RWPE2 (cell line): ENCODE results near the gene PPM1M.

Experiments used
- ATAC-seq: fragments of 200-7000 bp; cut with Tn5 transposase; 3 replicates; pipeline ENCODE4 v1.9.1; 2021; ENCODE audit warnings: low read depth
- DNase-seq: peaks from one replicate; pipeline ENCODE4 v3.0.0-alpha.2; 2020; ENCODE audit warnings: low spot score
- H3K27ac ChIP-seq: fragments of 450-650 bp; 2 replicates; pipeline ENCODE4 v1.5.1; 2017; ENCODE audit warnings: mild to moderate bottlenecking; ENCODE audit not compliant: poor library complexity, severe bottlenecking
- H3K27me3 ChIP-seq: fragments of 250-450 bp; sonication (Bioruptor Pico); 2 replicates; pipeline ENCODE4 v1.5.1; 2021; ENCODE audit warnings: mild to moderate bottlenecking, moderate library complexity; ENCODE audit not compliant: insufficient read depth, poor library complexity, severe bottlenecking
- H3K36me3 ChIP-seq: fragments of 250-450 bp; sonication (Bioruptor Pico); 2 replicates; pipeline ENCODE4 v1.5.1; 2020; ENCODE audit warnings: low read depth, mild to moderate bottlenecking, moderate library complexity
- H3K4me1 ChIP-seq: fragments of 250-450 bp; sonication (Bioruptor Pico); 2 replicates; pipeline ENCODE4 v1.5.1; 2021; ENCODE audit warnings: mild to moderate bottlenecking, moderate library complexity; ENCODE audit not compliant: insufficient read depth, poor library complexity, severe bottlenecking
- H3K4me3 ChIP-seq: fragments of 250-450 bp; sonication (Bioruptor Pico); 2 replicates; pipeline ENCODE4 v1.5.1; 2021; ENCODE audit warnings: mild to moderate bottlenecking, moderate library complexity; ENCODE audit not compliant: severe bottlenecking
- H3K9me3 ChIP-seq: fragments of 250-450 bp; sonication (Bioruptor Pico); 2 replicates; pipeline ENCODE4 v1.5.1; 2021; ENCODE audit warnings: mild to moderate bottlenecking, moderate library complexity; ENCODE audit not compliant: severe bottlenecking
- TF ChIP-seq, protein P1 (sequence below): fragments of 450-650 bp; IDR thresholded peaks from one replicate; pipeline ENCODE4 v1.5.1; 2017; ENCODE audit warnings: mild to moderate bottlenecking, moderate library complexity; ENCODE audit not compliant: poor library complexity, severe bottlenecking

Gene PPM1M

DNA sequence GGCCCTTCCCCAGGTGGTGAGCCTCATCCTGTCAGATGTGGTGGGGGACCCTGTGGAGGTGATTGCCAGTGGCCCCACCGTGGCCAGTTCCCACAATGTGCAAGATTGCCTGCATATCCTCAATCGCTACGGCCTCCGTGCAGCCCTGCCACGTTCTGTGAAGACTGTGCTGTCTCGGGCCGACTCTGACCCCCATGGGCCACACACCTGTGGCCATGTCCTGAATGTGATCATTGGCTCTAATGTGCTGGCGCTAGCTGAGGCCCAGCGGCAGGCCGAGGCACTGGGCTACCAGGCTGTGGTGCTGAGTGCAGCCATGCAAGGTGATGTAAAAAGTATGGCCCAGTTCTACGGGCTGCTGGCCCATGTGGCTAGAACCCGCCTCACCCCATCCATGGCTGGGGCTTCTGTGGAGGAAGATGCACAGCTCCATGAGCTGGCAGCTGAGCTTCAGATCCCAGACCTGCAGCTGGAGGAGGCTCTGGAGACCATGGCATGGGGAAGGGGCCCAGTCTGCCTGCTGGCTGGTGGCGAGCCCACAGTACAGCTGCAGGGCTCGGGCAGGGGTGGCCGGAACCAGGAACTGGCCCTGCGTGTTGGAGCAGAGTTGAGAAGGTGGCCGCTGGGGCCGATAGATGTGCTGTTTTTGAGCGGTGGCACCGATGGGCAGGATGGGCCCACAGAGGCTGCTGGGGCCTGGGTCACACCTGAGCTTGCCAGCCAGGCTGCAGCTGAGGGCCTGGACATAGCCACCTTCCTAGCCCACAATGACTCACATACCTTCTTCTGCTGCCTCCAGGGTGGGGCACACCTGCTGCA is 46.9 kb downstream of the PPM1M start:
- DNase-seq, result no peak
- H3K27ac ChIP-seq, result no peak overlapping the region

DNA sequence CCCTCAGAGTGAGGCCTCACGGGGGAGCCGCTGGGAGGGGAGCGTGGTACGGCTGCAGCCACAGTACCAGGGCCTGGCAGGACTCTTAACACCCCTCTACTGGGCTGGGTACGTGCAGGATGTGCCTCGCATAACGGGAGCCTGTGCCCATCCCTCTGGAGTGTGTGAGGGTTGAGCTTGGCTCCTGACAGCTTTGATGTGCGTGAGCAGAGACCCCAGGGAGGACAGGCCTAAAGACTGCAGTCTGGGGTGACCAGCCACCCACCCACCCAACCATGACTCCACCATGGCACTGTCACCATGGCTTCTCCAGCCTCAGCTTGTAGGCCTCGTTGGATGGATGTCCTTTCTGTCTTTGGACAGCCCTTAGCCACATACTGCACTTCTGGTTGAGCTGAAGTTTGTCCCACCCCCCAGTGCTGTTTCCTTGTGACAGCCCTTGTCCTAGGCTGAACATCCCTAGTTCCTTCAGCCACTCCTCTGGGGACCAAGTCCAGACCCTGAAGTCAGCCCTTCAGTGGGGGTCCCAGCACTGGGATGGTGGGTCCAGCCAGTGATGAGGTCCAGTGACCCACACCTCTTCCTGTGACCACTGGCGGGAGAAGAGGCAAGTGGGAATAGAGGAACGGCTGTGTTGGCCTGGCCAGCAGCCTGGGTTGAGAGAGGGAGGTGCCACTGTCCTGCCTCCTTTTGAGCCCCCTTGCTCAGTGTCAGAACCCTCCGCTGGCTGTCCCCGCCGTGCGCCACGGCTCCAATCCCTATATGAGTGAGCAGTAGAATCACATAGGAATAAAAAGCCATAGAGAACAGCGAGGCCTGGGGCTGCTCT is 48.1 kb downstream of the PPM1M start:
- peaks cover 3% of the 10 kb centered on the region for H3K4me1 ChIP-seq
- TF ChIP-seq, protein P1, sequence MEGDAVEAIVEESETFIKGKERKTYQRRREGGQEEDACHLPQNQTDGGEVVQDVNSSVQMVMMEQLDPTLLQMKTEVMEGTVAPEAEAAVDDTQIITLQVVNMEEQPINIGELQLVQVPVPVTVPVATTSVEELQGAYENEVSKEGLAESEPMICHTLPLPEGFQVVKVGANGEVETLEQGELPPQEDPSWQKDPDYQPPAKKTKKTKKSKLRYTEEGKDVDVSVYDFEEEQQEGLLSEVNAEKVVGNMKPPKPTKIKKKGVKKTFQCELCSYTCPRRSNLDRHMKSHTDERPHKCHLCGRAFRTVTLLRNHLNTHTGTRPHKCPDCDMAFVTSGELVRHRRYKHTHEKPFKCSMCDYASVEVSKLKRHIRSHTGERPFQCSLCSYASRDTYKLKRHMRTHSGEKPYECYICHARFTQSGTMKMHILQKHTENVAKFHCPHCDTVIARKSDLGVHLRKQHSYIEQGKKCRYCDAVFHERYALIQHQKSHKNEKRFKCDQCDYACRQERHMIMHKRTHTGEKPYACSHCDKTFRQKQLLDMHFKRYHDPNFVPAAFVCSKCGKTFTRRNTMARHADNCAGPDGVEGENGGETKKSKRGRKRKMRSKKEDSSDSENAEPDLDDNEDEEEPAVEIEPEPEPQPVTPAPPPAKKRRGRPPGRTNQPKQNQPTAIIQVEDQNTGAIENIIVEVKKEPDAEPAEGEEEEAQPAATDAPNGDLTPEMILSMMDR, result no peak
- H3K36me3 ChIP-seq, result no peaks in the 10 kb centered on the region

More for the DNA sequence above, 46.9 kb downstream of the PPM1M start:
- Histone ChIP-seq H3K27me3 (no peaks in the 10 kb centered on the region), H3K9me3 (no peaks in the 10 kb centered on the region), H3K4me3 (no peak overlapping the region), H3K36me3 (no peaks in the 10 kb centered on the region), H3K4me1 (peaks cover 7% of the 10 kb centered on the region)
- no peak for ATAC-seq
- TF ChIP-seq, protein P1, result no peak

DNA sequence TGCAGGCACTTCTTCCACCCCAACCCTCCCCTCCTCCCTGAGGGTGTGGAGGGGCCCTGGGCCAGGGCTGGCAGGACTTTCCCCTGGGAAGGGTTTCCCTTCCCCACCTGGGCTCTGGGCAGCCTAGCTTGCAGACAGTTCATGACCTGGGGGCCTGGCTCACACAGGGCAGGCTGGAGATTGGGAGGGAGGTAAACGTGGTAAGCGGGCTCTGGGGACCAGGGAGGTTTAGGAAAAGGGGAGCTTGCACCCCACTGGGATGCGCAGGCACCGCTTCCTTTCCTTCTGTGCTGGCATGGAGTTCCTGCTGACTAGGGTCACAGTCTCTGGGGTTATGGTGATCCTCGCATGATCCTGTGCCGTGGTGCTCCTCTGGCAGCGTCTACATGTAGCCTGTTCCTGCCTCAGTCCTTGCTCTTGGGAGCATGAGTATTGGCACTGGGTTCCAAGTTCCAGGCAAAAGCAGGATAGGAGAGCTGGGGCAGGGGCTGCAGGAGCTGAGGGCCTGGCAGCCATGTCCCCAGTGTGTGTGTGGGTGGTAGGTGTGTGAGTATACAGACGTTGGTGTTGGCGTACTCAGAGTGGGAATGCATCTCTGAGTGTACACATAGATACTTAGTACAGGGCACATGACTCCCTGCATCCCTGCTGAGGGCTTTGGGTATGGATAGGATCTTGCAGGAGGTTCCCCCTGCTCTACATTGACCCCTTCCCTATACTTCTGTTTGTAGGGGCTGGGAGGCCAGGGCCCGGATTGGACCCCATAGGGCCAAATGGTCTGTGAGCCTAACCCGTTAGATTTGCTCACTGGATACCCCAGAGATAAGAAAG is 49.0 kb downstream of the PPM1M start:
- Histone ChIP-seq H3K27ac (no peak overlapping the region), H3K9me3 (no peaks in the 10 kb centered on the region), H3K36me3 (no peaks in the 10 kb centered on the region), H3K27me3 (no peaks in the 10 kb centered on the region), H3K4me1 (no peaks in the 10 kb centered on the region), H3K4me3 (no peak overlapping the region)
- ATAC-seq, result no peak
- TF ChIP-seq, protein P1, result no peak
- DNase-seq, result no peak

More for the DNA sequence above, 48.1 kb downstream of the PPM1M start:
- Histone ChIP-seq H3K9me3 (no peaks in the 10 kb centered on the region), H3K27me3 (no peaks in the 10 kb centered on the region), H3K4me3 (no peak overlapping the region), H3K27ac (no peak overlapping the region)
- no peak for ATAC-seq
- DNase-seq, result no peak

DNA sequence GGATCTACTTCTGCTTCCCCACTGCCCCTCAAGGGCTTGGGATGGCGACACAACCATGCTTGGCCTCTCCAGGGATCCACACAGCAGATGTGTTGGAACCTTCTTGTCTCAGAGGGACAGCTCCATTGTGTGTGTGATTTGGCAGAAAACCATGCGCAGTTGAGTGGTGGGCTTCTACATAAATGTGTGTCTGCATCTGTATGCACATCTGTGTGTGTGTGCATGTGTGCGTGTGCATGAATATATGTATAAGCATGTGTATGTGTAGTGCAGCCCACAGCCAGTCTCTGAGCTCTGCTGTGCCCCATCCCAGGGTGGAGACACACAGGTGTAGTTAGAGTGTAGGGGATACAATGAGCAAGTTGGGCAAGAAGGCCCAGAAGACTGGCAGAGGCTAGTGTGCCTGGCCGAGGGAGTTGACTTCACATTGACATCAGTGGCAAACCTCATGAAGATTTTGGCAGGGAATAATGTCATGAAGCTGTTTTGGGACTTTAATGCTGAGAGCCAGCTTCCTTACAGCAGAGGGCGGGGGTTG is 50.2 kb downstream of the PPM1M start:
- no peak overlapping the region for H3K4me3 ChIP-seq
- TF ChIP-seq, protein P1, result no peak
- no peaks in the 10 kb centered on the region for H3K4me1 ChIP-seq
- no peaks in the 10 kb centered on the region for H3K9me3 ChIP-seq
- DNase-seq (no peak), ATAC-seq (no peak)
- no peak overlapping the region for H3K27ac ChIP-seq
- no peaks in the 10 kb centered on the region for H3K27me3 ChIP-seq
- no peaks in the 10 kb centered on the region for H3K36me3 ChIP-seq
